B cell (primary cell): ENCODE measurements around the gene GAK. TPM values are rescaled to one million over a fixed set of nuclear protein-coding genes. Genes with fewer than 3 reads are reported as not detected.

Experiments
- ATAC-seq: fragments of 200-7000 bp; cut with Tn5 transposase; one replicate; pipeline ENCODE4 v1.10.0; 2021; ENCODE audit warnings: low read depth, mild to moderate bottlenecking, moderate number of reproducible peaks, moderate library complexity
- CTCF ChIA-PET: fragments of 350-600 bp; sonication (Branson Sonifier 250); formaldehyde crosslinking; loops from one replicate; lab custom pipeline; 2021; ENCODE audit warnings: antibody characterized with exemption, inconsistent platforms; lab: Charles Lee
- POLR2A ChIA-PET: fragments of 350-600 bp; sonication (Branson Sonifier 250); formaldehyde crosslinking; loops from one replicate; lab custom pipeline; 2021; ENCODE audit warnings: antibody characterized with exemption; lab: Charles Lee
- DNase-seq: peaks from one replicate; pipeline ENCODE4 v3.0.0; 2013
- H2AFZ ChIP-seq: 2 replicates; pipeline ENCODE4 v1.6.1; 2012; ENCODE audit warnings: mild to moderate bottlenecking, low read depth, low read length; ENCODE audit not compliant: insufficient read depth, poor library complexity, severe bottlenecking
- H3K27ac ChIP-seq, 2 donors: 1 replicate in 1 of 2; 2 replicates in 1 of 2; pipeline ENCODE4 v1.5.1; 2012 to 2013; ENCODE audit warnings: low read length in 2 of 2, mild to moderate bottlenecking in 2 of 2, moderate library complexity in 1 of 2
- H3K27me3 ChIP-seq, 4 experiments: fragments of 200-600 bp in 1 of 4; sonication (generic) in 1 of 4; replicated peaks in 1 of 4; 1 replicate in 2 of 4; 2 replicates in 2 of 4; pipeline versions ENCODE4 v1.6.1 to v1.7.0; 2013 to 2016; ENCODE audit warnings: low read length in 3 of 4, mild to moderate bottlenecking in 2 of 4, mixed read lengths in 1 of 4, moderate library complexity in 1 of 4; ENCODE audit not compliant: insufficient read depth in 4 of 4, control insufficient read depth in 3 of 4; ENCODE audit errors: control extremely low read depth in 1 of 4
- H3K36me3 ChIP-seq, 2 experiments: replicated peaks in 1 of 2; 1 replicate in 1 of 2; 2 replicates in 1 of 2; pipeline versions ENCODE4 v1.6.1 to v1.7.1; 2013; ENCODE audit warnings: low read length in 1 of 2; ENCODE audit not compliant: insufficient read depth in 2 of 2, control insufficient read depth in 1 of 2; ENCODE audit errors: control extremely low read depth in 1 of 2, extremely low read depth in 1 of 2
- H3K4me1 ChIP-seq, 2 donors: fragments of 200-600 bp in 1 of 2; sonication (generic) in 1 of 2; 1 replicate in 1 of 2; 2 replicates in 1 of 2; pipeline versions ENCODE4 v1.5.1 to v1.6.1; 2013 to 2017; ENCODE audit warnings: low read length in 2 of 2; ENCODE audit not compliant: control insufficient read depth in 2 of 2, insufficient read depth in 2 of 2
- H3K4me2 ChIP-seq: replicated peaks from 2 replicates; pipeline ENCODE3; 2012; ENCODE audit warnings: mild to moderate bottlenecking, low read depth, low read length; ENCODE audit not compliant: poor library complexity, severe bottlenecking
- H3K4me3 ChIP-seq, 5 experiments: fragments of 200-600 bp in 1 of 5; sonication (generic) in 1 of 5; 1 replicate in 3 of 5; 2 replicates in 2 of 5; pipeline versions ENCODE4 v1.5.1 to v1.7.0; 2011 to 2016; ENCODE audit warnings: low read length in 4 of 5, mild to moderate bottlenecking in 4 of 5, low read depth in 2 of 5, control low read depth in 1 of 5, moderate library complexity in 1 of 5; ENCODE audit not compliant: insufficient read depth in 1 of 5; ENCODE audit errors: control extremely low read depth in 1 of 5, extremely low read depth in 1 of 5
- H3K79me2 ChIP-seq: fragments of 200-600 bp; sonication (generic); one replicate; pipeline ENCODE4 v1.6.0; 2016; ENCODE audit warnings: low read length; ENCODE audit not compliant: control insufficient read depth, insufficient read depth
- H3K9ac ChIP-seq: fragments of 200-600 bp; sonication (generic); 2 replicates; pipeline ENCODE4 v1.6.1; 2017; ENCODE audit warnings: mild to moderate bottlenecking, low read length, moderate library complexity
- H3K9me3 ChIP-seq, 3 donors: one replicate each; pipeline versions ENCODE4 v1.6.1 to v1.7.1; 2013; ENCODE audit warnings: low read length in 2 of 3; ENCODE audit not compliant: control insufficient read depth in 2 of 3, insufficient read depth in 1 of 3; ENCODE audit errors: control extremely low read depth in 1 of 3
- H4K20me1 ChIP-seq: 2 replicates; pipeline ENCODE4 v1.6.0; 2012; ENCODE audit warnings: mild to moderate bottlenecking, low read length; ENCODE audit not compliant: insufficient read depth, control insufficient read depth, poor library complexity, severe bottlenecking
- H3K27ac Mint-ChIP-seq: one replicate; pipeline ENCODE4 v1.8.0; 2021; ENCODE audit warnings: mixed read lengths
- H3K27me3 Mint-ChIP-seq: one replicate; pipeline ENCODE4 v1.8.0; 2021; ENCODE audit warnings: mixed read lengths
- H3K4me1 Mint-ChIP-seq: one replicate; pipeline ENCODE4 v1.8.0; 2021; ENCODE audit warnings: mixed read lengths
- H3K4me3 Mint-ChIP-seq: one replicate; pipeline ENCODE4 v1.8.0; 2021; ENCODE audit warnings: mixed read lengths
- H3K9me3 Mint-ChIP-seq: one replicate; pipeline ENCODE4 v1.8.0; 2022; ENCODE audit warnings: mixed read lengths; ENCODE audit not compliant: insufficient read depth
- EZH2 ChIP-seq: IDR thresholded peaks from 2 replicates; pipeline ENCODE4 v1.6.1; 2012; ENCODE audit warnings: borderline replicate concordance, low read depth, mild to moderate bottlenecking, moderate library complexity, low read length; ENCODE audit not compliant: insufficient read depth, poor library complexity, severe bottlenecking
- WGBS: methylation state at CpG from one replicate; pipeline ENCODE4 v1.1.5; 2013; ENCODE audit warnings: missing lambda C conversion rate; ENCODE audit not compliant: insufficient coverage; 5-methylcytosine and 5-hydroxymethylcytosine counted together
- intact Hi-C: fragments of 100-400 bp; cut with micrococcal nuclease; formaldehyde crosslinking; loops from one replicate; pipeline ENCODE4 v1.10.0; 2022
- polyA plus RNA-seq: library from polyadenylated mRNA; depleted of rRNA; stranded (reverse); fragments of >200 nt; gene quantifications from 2 replicates; pipeline ENCODE4 v1.2.3, GENCODE V29; 2012
- total RNA-seq, 2 donors: library from RNA; stranded (reverse); fragments of 120-200 nt in 1 of 2; gene quantifications; 1 replicate in 1 of 2; 2 replicates in 1 of 2; pipeline versions ENCODE4 v1.2.3 to v1.2.4, GENCODE V29; 2013 to 2022
- TF ChIP-seq, protein P1 (sequence below): fragments of 200-600 bp; IDR thresholded peaks from one replicate; pipeline ENCODE4 v1.8.0; 2022; ENCODE audit warnings: antibody characterized with exemption, mild to moderate bottlenecking

The GAK gene
- total and polyA plus RNA-seq, 2 donors (not counting 1 experiment from before 2014, with no cell fraction given), result 113 to 283 TPM

DNA sequence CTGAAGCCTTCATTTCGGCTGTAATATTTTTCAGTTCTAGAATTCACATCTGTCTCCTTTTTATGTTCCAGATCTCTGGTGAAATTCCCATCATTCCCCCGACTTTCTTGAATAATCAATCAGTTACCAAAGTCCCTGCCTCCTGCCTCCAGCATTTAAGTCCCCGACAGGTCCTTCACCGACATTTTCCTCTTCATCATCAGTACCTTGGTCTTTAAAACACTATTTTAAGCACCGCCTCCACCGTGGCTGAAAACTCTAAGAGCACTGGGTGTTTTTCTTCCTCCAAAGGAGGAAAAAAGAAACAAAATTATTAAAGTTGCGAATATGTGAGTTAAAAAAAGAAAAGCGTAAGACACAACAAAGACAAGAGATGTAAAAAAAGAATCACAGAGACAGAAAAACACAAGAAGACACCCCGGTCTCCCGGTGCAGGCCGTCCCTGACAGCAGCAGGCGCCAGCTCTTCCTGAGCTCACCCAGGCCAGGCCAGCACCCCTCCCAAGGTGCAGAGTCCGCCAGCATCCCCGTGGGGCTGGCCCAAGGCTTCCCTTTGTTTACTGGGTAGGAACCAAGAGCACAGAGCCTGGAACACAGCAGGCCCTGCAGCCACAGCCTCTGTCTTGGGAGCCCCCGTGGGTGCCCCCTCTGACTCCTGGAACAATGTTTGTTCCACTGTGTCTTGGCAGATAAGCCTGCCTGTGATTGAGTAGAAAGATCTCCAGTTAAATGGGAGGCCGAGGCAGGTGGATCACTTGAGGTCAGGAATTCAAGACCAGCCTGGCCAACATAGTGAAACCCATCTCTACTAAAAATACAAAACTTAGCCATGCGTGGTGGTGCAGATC, 56.9 kb downstream of the GAK start:
- H3K4me3 ChIP-seq, result no peak overlapping the region
- no peaks in the 10 kb centered on the region for H3K27me3 ChIP-seq
- H3K9me3 ChIP-seq, result no peaks in the 10 kb centered on the region
- ChIA-PET POLR2A (no interaction called here), CTCF (interaction anchor here (1.6 kb wide), 1 partner anchor 112 kb away, joined by 5 read pairs; the partner anchor contains the start of gene IDUA)
- no peaks in the 10 kb centered on the region for H3K9me3 Mint-ChIP-seq
- H3K79me2 ChIP-seq, result no peaks in the 10 kb centered on the region
- no peaks in the 10 kb centered on the region for H3K4me1 Mint-ChIP-seq
- H3K4me3 Mint-ChIP-seq, result no peak overlapping the region
- 92% methylated on average over 12 of the region's 17 CpGs for WGBS
- H3K4me1 ChIP-seq, result no peaks in the 10 kb centered on the region
- TF ChIP-seq, protein P1, sequence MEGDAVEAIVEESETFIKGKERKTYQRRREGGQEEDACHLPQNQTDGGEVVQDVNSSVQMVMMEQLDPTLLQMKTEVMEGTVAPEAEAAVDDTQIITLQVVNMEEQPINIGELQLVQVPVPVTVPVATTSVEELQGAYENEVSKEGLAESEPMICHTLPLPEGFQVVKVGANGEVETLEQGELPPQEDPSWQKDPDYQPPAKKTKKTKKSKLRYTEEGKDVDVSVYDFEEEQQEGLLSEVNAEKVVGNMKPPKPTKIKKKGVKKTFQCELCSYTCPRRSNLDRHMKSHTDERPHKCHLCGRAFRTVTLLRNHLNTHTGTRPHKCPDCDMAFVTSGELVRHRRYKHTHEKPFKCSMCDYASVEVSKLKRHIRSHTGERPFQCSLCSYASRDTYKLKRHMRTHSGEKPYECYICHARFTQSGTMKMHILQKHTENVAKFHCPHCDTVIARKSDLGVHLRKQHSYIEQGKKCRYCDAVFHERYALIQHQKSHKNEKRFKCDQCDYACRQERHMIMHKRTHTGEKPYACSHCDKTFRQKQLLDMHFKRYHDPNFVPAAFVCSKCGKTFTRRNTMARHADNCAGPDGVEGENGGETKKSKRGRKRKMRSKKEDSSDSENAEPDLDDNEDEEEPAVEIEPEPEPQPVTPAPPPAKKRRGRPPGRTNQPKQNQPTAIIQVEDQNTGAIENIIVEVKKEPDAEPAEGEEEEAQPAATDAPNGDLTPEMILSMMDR, result no peak
- no peak for TF ChIP-seq EZH2
- H3K36me3 ChIP-seq, result peaks cover 11 to 77% of the 10 kb centered on the region in 2 experiments
- ATAC-seq (no peak), DNase-seq (no peak)
- no peaks in the 10 kb centered on the region for H3K27me3 Mint-ChIP-seq
- intact Hi-C loops, result no loop called here
- H3K4me2 ChIP-seq, result no peak overlapping the region
- peaks cover 10% of the 10 kb centered on the region for H4K20me1 ChIP-seq
- no peak overlapping the region for H3K9ac ChIP-seq
- H2AFZ ChIP-seq, result no peak overlapping the region
- H3K27ac ChIP-seq, result no peak overlapping the region
- H3K27ac Mint-ChIP-seq, result no peak overlapping the region

DNA sequence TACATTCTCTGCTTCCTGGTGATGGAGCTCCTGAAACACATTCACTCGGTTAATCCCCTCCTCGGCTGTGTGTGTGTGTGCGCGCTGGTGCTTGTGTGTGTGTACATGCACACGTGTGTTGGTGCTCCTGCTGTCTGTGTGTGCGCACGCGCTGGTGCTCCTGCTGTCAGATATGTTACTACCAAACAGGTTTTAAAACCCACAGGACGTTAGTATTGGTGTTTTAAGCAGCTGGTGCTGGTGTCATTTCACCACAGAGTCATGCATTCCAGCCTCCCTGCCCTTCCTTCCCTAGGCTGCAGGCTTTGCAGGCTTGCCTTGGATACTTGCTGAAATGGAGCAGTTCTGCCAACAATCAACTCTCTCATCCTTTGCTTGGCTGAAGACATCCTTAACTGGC, 58.1 kb downstream of the GAK start:
- H3K4me1 ChIP-seq, result no peaks in the 10 kb centered on the region
- peaks cover 6 to 75% of the 10 kb centered on the region in 2 experiments for H3K36me3 ChIP-seq
- no peak overlapping the region for H3K9ac ChIP-seq
- DNase-seq (no peak), ATAC-seq (no peak)
- H3K27me3 ChIP-seq, result no peaks in the 10 kb centered on the region
- WGBS, result 97% methylated on average over 9 of the region's 9 CpGs
- Mint-ChIP-seq H3K27me3 (no peaks in the 10 kb centered on the region), H3K4me3 (no peak overlapping the region), H3K9me3 (no peaks in the 10 kb centered on the region), H3K4me1 (no peaks in the 10 kb centered on the region), H3K27ac (no peak overlapping the region)
- ChIA-PET POLR2A (no interaction called here), CTCF (interaction anchor here (1.5 kb wide), 1 partner anchor 113 kb away, joined by 3 read pairs; the partner anchor contains the start of gene IDUA)
- no peak overlapping the region for H3K4me2 ChIP-seq
- H3K9me3 ChIP-seq, result peaks cover 0 to 2% (median 0%) of the 10 kb centered on the region in 3 donors
- no peak overlapping the region for H3K4me3 ChIP-seq
- TF ChIP-seq EZH2, result no peak
- TF ChIP-seq, protein P1, result no peak
- H3K27ac ChIP-seq, result no peak overlapping the region
- H4K20me1 ChIP-seq, result peaks cover 18% of the 10 kb centered on the region
- H3K79me2 ChIP-seq, result no peaks in the 10 kb centered on the region
- no peak overlapping the region for H2AFZ ChIP-seq
- intact Hi-C loops, result no loop called here
